ENCODE results near the gene GNG2. TPM values are rescaled to one million over a fixed set of nuclear protein-coding genes. Genes with fewer than 3 reads are reported as not detected.

Gene GNG2
- total RNA-seq, 4 donors from 2014 or later, result 3.9 to 10.7 (median 7.3) TPM

GRCh38 chr14:52002542-52002941 is 142.1 kb downstream of the GNG2 start:
- DNase-seq, result no peak
- TF ChIP-seq CTCF (IDR thresholded peaks at IDR 0.05) (no peak), POLR2A (IDR thresholded peaks at IDR 0.05) (no peak)
- no peaks in the 10 kb centered on the region for H3K9me3 ChIP-seq
- no peaks in the 10 kb centered on the region for H3K27me3 ChIP-seq
- peaks cover 41 to 56% of the 10 kb centered on the region in 2 donors for H3K36me3 ChIP-seq
- no peak overlapping the region for H3K4me3 ChIP-seq (replicated peaks in 1 of 3)
- WGBS, 2 donors, result 77 to 84% methylated on average over 4 of the region's 4 CpGs
- intact Hi-C loops (cut with DNase I), result no loop called here
- peak overlapping the region in 1 of 3 donors; percentile 15 for H3K27ac ChIP-seq
- peaks cover 21 to 24% of the 10 kb centered on the region in 2 donors for H3K4me1 ChIP-seq

- no peaks in the 10 kb centered on the region for H3K9me3 ChIP-seq
- 79 to 82% methylated on average over 3 of the region's 3 CpGs for WGBS, 2 donors
- intact Hi-C loops (cut with DNase I), result no loop called here
- peak overlapping the region in 1 of 3 donors; percentile 69 for H3K27ac ChIP-seq
- TF ChIP-seq POLR2A (IDR thresholded peaks at IDR 0.05), result no peak
- no peak for TF ChIP-seq CTCF (IDR thresholded peaks at IDR 0.05)
- DNase-seq, result no peak
- peaks cover 46 to 61% of the 10 kb centered on the region in 2 donors for H3K36me3 ChIP-seq
- no peak overlapping the region for H3K4me3 ChIP-seq (replicated peaks in 1 of 3)
- peaks cover 23 to 25% of the 10 kb centered on the region in 2 donors for H3K4me1 ChIP-seq
- H3K27me3 ChIP-seq, result no peaks in the 10 kb centered on the region
Observed at GRCh38 chr14:52003324-52003723, 142.9 kb downstream of the GNG2 start.

GRCh38 chr14:52005625-52006024 is 145.2 kb downstream of the GNG2 start:
- intact Hi-C loops (cut with DNase I), result no loop called here
- H3K36me3 ChIP-seq, result peaks cover 43 to 72% of the 10 kb centered on the region in 2 donors
- no peak for DNase-seq
- H3K4me1 ChIP-seq, result peaks cover 25 to 31% of the 10 kb centered on the region in 2 donors
- no peaks in the 10 kb centered on the region for H3K9me3 ChIP-seq
- TF ChIP-seq POLR2A (IDR thresholded peaks at IDR 0.05), result no peak
- no peak for TF ChIP-seq CTCF (IDR thresholded peaks at IDR 0.05)
- WGBS, 2 donors, result 69 to 83% methylated on average over 2 of the region's 2 CpGs
- no peak overlapping the region for H3K4me3 ChIP-seq (replicated peaks in 1 of 3)
- H3K27ac ChIP-seq, result peak overlapping the region in 1 of 3 donors; percentile 43
- H3K27me3 ChIP-seq, result no peaks in the 10 kb centered on the region

- DNase-seq, result peak; percentile 63 to 65
- peaks cover 25 to 31% of the 10 kb centered on the region in 2 donors for H3K4me1 ChIP-seq
- intact Hi-C loops (cut with DNase I), result no loop called here
- peak overlapping the region in 2 of 3 donors; percentile 43 for H3K27ac ChIP-seq
- no peak overlapping the region for H3K4me3 ChIP-seq (replicated peaks in 1 of 3)
- H3K9me3 ChIP-seq, result no peaks in the 10 kb centered on the region
- TF ChIP-seq CTCF (IDR thresholded peaks at IDR 0.05) (no peak), POLR2A (IDR thresholded peaks at IDR 0.05) (no peak)
- WGBS, 2 donors, result 39 to 53% methylated on average over 3 of the region's 3 CpGs
- H3K27me3 ChIP-seq, result no peaks in the 10 kb centered on the region
- peaks cover 47 to 72% of the 10 kb centered on the region in 2 donors for H3K36me3 ChIP-seq
Observed at GRCh38 chr14:52006361-52006760, 145.9 kb downstream of the GNG2 start.

- intact Hi-C loops (cut with DNase I), result no loop called here
- Histone ChIP-seq H3K4me3 (replicated peaks in 1 of 3) (no peak overlapping the region), H3K4me1 (peaks cover 26 to 31% of the 10 kb centered on the region in 2 donors), H3K27me3 (no peaks in the 10 kb centered on the region), H3K9me3 (no peaks in the 10 kb centered on the region), H3K36me3 (peaks cover 47 to 72% of the 10 kb centered on the region in 2 donors), H3K27ac (peak overlapping the region in 2 of 3 donors; percentile 43 to 49)
- 82 to 83% methylated on average over 1 of the region's 1 CpG for WGBS, 2 donors
- no peak for DNase-seq
- no peak for TF ChIP-seq CTCF (IDR thresholded peaks at IDR 0.05)
- TF ChIP-seq POLR2A (IDR thresholded peaks at IDR 0.05), result no peak
Observed at GRCh38 chr14:52007211-52007610, 146.8 kb downstream of the GNG2 start.

Measured in thyroid gland (tissue), 4 donors.